Epithelial cell of esophagus (primary cell): Measurements from ENCODE around the gene NAV3.

ENCODE experiments used
- DNase-seq: peaks from one replicate; pipeline ENCODE4 v3.0.0; 2010; ENCODE audit warnings: low read depth
- H3K4me3 ChIP-seq: 2 replicates; pipeline ENCODE4 v1.5.1; 2011; ENCODE audit warnings: mild to moderate bottlenecking, low read length, control low read depth
- TF ChIP-seq, protein P1 (sequence below): IDR thresholded peaks from 2 replicates; pipeline ENCODE4 v1.5.1; 2011; ENCODE audit warnings: low read depth, mild to moderate bottlenecking, low read length, control low read depth, inconsistent platforms; ENCODE audit not compliant: insufficient read depth; ENCODE audit errors: missing control alignments

Gene NAV3

GRCh38 chr12:77968021-77968420 lies 137.3 kb downstream of the NAV3 start:
- no peak for DNase-seq
- no peak overlapping the region for H3K4me3 ChIP-seq
- TF ChIP-seq, protein P1, sequence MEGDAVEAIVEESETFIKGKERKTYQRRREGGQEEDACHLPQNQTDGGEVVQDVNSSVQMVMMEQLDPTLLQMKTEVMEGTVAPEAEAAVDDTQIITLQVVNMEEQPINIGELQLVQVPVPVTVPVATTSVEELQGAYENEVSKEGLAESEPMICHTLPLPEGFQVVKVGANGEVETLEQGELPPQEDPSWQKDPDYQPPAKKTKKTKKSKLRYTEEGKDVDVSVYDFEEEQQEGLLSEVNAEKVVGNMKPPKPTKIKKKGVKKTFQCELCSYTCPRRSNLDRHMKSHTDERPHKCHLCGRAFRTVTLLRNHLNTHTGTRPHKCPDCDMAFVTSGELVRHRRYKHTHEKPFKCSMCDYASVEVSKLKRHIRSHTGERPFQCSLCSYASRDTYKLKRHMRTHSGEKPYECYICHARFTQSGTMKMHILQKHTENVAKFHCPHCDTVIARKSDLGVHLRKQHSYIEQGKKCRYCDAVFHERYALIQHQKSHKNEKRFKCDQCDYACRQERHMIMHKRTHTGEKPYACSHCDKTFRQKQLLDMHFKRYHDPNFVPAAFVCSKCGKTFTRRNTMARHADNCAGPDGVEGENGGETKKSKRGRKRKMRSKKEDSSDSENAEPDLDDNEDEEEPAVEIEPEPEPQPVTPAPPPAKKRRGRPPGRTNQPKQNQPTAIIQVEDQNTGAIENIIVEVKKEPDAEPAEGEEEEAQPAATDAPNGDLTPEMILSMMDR: no peak

GRCh38 chr12:77968571-77968970 lies 137.9 kb downstream of the NAV3 start:
- TF ChIP-seq, protein P1: no peak
- no peak for DNase-seq
- no peak overlapping the region for H3K4me3 ChIP-seq

DNA sequence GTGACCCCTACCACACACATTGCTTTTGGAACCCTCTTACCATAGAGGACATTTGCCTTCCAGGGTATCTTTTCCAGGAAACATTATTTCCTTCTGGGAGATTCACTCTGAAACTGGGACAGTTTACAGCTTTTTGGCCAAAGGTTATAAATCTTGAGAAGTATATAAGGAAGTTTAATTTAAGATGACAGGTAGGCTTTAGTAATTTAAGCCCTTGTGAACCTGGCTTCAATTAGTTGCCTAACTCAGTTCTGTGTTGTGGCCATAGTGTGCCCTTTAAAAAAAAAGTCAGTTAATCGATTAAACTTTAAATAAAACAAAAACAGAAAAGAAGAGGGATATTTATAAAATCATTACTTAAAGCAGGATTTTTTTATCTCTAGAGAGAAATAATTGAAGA lies 142.9 kb downstream of the NAV3 start:
- H3K4me3 ChIP-seq: no peak overlapping the region
- TF ChIP-seq, protein P1: no peak
- no peak for DNase-seq

- TF ChIP-seq, protein P1: no peak
- no peak overlapping the region for H3K4me3 ChIP-seq
- no peak for DNase-seq
These were observed 144.0 kb downstream of the NAV3 start for GRCh38 chr12:77974645-77975044.

DNA sequence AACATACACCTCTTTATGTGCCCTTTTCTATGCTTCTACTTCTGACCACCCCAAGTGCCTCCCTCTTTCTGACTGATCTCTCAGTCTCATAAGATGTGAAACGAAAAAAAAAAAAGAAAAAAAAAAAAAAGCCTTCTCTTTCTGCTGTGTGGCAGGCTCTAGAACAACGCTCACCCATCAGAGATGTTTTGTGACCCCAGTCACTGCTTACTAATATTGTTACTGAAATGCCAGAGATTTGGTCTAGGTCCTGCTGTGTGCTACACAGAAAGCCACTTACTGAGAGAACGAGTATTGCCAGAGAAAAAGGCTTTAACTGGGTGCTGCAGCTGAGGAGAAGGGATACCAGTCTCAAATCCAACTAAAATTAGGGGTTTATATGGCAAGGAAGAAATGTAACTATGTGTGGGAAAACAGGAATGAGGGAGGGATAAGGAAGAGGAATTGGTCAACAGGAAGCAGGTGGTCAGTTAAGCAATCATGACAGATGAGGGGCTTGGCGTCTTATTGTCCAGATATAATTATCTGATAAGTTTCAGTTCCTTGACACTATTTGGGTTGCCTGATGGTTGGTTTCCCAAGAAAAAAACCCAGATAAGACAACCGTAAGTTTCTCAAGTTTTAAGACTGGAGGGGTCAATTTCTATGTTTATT lies 149.0 kb downstream of the NAV3 start:
- TF ChIP-seq, protein P1: no peak
- no peak overlapping the region for H3K4me3 ChIP-seq
- DNase-seq: no peak

- DNase-seq: no peak
- H3K4me3 ChIP-seq: no peak overlapping the region
- TF ChIP-seq, protein P1: no peak
These were observed 150.1 kb downstream of the NAV3 start for GRCh38 chr12:77980782-77981181.

DNA sequence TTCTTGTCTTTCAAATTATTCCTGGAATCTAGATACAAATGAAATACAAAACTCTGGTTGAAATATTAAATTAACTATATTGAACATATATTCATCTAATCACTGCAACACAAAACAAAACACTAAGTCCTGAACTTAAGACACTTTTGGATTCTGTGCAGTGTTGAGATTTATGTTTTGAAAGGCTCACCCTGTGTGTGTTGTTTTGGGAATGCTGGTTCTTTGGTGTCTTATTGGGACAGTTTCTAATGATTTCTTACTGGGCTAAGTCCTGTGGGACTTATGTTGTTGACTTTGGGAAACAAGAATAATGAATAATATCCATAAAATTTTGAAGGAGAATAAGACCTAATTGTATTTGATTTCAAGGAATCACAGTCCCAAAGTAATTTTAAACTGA lies 153.2 kb downstream of the NAV3 start:
- TF ChIP-seq, protein P1: no peak
- H3K4me3 ChIP-seq: no peak overlapping the region
- no peak for DNase-seq
